ENCODE data around the gene PPIL1. TPM values are rescaled to one million over a fixed set of nuclear protein-coding genes. Genes with fewer than 3 reads are reported as not detected.
A peak's percentile ranks its signal among the peaks of the same experiment; 100 is the strongest.

Gene PPIL1
- polyA plus RNA-seq, 1 donor from 2014 or later = 14.7 TPM

DNA sequence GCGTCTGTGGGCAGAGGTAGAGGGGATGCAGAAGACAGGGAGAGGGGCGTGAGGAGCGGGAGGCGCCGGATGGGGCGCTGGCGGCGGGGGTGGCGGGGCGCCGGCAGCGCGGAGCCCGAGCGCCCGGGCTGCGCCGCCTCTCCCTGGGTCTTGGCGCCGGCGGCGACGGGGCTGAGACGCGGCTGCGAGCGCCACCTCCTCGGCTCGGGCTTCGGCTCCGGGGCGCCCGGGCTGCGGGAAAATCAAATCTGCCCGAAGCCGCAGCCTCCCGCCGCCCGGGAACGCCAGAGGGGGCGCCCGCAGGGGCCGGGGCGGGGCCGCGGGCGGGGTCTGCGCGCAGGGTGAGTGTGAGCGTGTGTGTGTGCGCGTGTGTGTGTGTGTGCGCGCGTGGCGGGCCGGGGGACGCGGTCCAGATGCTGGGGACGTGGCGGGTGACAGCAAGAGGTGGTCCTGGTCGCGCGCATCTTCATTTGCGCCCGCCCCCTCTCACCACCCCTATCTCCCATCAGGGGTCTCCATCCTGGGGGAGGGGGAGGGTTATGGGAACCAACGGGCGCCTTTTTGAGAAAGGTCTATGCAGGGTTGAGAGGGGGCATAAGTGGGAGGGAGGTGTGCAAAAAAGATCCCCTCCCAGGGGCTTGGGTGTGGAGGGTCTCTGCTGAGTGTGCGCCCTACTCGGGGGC lies 34.7 kb downstream of the PPIL1 start:
- H3K4me3 Mint-ChIP-seq = peak overlapping the region in 3 of 4 donors; percentile 9 to 81 (median 60)
- H3K9me3 Mint-ChIP-seq = no peaks in the 10 kb centered on the region
- H3K4me1 Mint-ChIP-seq = peaks cover 0 to 6% (median 4%) of the 10 kb centered on the region in 3 donors
- H3K36me3 Mint-ChIP-seq = no peaks in the 10 kb centered on the region
- H3K27me3 Mint-ChIP-seq = peaks cover 34% of the 10 kb centered on the region
- no peak overlapping the region for H3K27ac Mint-ChIP-seq

DNA sequence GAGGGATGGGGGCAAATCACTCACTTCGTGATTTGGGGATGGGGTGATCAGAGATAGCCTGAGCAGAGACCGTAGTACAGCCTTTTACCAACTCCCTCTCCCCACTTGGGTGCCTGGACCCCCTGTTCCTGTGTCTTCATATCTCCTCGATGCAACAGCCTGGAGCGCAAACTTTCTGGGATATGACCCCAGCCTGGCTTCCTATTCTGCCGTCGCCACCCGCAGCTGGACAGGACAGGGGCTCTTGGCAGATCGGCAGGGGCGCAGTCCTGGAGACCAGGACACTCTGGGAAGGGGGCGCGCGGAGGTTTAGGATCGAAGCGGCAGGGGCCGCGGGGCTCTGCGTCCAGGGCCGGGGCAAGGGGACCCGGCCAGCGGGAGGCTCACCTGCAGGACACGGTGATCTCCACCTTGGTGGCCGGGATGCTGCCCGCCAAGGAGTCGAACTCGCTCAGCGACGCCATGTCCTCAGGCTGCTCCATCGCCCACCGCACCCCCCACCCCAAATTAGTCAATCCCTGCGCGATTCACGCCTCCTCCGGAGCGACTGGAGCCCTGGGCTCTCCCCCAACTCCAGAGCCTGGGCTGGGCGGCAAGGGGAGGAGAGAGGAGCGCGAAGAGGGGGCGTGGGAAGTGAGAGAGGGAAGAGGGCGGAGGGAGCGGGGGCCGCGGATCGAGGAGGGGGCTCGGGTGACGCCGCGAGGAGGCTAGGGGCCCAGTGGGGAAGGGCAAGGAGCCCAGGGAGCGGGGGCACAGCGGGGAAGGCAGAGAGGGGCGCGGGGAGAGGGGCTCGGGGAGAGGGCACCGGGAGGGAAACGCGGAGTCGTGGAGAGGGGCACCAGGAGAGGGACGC lies 35.5 kb downstream of the PPIL1 start, which contains the start of gene CPNE5:
Gene CPNE5 (minus strand): TSS at position 549 of the 853 bp plus-strand sequence. CDS start 67 bp downstream, at position 482.
- no peaks in the 10 kb centered on the region for H3K9me3 Mint-ChIP-seq
- peak within 1 kb of the TSS in 3 of 4 donors; percentile 72 to 83 (median 81) for H3K4me3 Mint-ChIP-seq
- H3K27me3 Mint-ChIP-seq = peaks cover 32% of the 10 kb centered on the region
- peaks cover 0 to 6% (median 4%) of the 10 kb centered on the region in 3 donors for H3K4me1 Mint-ChIP-seq
- no peak within 1 kb of the TSS for H3K27ac Mint-ChIP-seq
- no peaks in the 10 kb centered on the region for H3K36me3 Mint-ChIP-seq

DNA sequence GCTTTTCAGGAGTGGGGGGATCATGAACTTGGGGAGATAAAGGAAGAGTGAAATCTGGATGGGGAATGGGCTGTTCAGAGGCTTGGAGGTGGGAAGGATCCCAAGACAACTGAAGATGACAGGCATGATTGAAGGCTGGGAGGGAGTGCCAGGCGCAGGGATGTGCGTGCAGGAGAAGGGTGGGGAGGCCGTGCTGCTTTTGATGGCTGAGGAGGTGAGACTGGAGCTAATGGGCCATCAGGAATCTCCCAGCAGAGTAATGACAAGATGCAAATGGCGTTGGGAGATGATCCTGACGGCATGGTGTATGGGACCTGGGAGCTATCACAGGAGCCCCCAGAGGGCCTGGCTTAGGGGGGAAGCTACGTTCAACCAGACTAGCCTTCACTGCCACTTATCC lies 36.9 kb downstream of the PPIL1 start:
- H3K27me3 Mint-ChIP-seq = peaks cover 32% of the 10 kb centered on the region
- H3K27ac Mint-ChIP-seq = peak overlapping the region; percentile 11 to 71 (median 29)
- H3K9me3 Mint-ChIP-seq = no peaks in the 10 kb centered on the region
- H3K36me3 Mint-ChIP-seq = no peaks in the 10 kb centered on the region
- peak overlapping the region in 1 of 4 donors; percentile 60 for H3K4me3 Mint-ChIP-seq
- peaks cover 0 to 6% (median 5%) of the 10 kb centered on the region in 3 donors for H3K4me1 Mint-ChIP-seq

DNA sequence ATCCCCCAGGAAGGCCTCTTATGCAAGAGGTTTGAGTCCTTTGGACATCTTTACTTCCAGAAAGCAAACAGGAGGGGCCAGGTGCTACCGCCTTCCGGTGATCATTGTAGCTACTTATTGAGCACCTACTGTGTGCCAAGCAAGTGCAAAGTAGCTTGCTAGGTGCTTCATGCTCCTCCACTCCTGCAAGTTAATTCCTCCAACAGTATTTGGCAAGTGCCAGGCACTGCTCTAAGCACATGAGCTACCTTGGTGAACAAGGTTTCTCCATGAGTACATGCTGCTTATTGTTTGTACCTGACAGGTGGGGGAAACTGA lies 37.6 kb downstream of the PPIL1 start:
- Mint-ChIP-seq H3K4me1 (peaks cover 0 to 6% (median 5%) of the 10 kb centered on the region in 3 donors), H3K9me3 (peaks cover 0 to 2% (median 0%) of the 10 kb centered on the region in 3 donors), H3K36me3 (no peaks in the 10 kb centered on the region), H3K27ac (no peak overlapping the region), H3K4me3 (no peak overlapping the region), H3K27me3 (peaks cover 32% of the 10 kb centered on the region)

DNA sequence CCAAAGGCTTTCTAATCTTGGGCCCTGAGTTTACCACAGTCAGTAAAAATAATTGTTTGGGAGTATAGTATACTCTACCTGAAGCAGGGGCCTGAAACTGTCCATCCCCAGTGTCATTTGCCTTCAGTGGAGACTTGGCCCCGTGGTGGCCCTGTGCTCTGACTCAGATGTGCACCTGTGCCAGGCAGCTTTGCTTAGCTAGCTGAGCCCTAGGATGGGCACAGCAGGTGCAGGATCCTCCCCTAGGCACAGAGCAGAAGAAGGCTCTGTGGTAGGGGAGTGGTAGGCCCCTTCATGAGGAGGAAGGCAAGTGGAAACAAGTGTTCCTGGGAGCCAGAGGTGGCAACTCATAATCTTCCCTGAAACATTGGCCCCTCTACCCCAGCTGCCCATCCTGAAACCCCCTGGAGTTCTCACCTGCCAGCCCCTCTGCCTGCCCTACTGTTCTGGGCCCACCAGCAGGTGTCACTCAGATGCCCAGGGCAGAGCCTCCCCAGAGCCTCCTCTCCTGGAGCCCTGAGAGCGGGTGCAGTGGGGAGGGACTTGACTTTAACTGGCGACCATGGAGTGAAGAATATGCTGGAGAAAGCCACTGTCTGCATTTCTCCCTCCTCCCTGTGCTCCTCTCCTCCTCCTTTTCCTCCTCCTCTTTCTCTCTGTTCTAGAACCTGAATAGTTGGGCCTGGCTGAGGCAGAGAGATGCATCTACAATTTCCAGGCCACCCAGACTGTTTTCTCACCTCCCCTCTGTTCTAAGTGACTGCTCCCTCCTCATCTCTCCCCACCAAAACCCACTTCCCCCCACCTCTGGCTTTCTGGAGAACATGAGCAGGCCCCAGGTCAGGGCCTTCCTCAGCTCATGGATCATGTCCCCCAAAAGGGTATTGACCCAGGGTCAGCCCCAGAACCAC lies 38.2 kb downstream of the PPIL1 start:
- peaks cover 32% of the 10 kb centered on the region for H3K27me3 Mint-ChIP-seq
- no peak overlapping the region for H3K4me3 Mint-ChIP-seq

DNA sequence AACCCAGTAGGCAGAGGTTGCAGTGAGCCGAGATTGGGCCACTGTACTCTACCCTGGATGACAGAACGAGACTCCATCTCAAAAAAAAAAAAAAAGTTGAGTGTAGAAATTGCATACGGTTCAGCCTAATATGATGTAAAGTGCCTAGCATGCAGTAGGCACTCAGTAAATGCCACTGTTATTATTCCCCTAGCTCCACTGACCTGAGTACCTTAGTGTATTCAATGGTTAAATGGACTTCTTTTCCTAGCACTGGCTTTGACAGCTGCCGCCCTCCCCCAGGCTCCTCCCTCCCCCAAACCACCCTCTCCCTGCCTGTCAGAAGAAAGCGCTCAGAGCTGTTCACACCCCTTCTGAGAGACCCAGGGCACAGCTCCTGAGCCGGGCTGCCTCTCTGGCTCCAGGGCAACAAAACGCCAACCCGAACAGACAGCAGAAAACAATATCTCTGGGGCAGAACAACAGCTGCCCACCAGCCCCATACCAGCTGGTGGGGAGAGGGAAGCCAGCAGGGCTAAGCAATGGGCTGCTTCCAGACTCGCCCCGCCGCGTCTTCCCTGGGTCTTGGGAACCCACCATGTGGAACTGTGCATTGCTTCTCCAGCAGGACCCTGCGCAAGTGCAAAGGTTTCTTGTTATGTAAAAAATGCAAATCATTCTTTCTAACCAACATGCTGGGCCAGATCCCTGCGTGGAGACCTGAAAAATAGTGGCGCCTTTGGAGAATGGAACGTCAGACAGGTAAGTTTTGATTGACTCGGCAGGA lies 39.8 kb downstream of the PPIL1 start:
- Mint-ChIP-seq H3K27ac (no peak overlapping the region), H3K4me3 (no peak overlapping the region), H3K9me3 (peaks cover 0 to 2% (median 0%) of the 10 kb centered on the region in 3 donors), H3K27me3 (peaks cover 21% of the 10 kb centered on the region), H3K4me1 (peaks cover 0 to 1% (median 1%) of the 10 kb centered on the region in 3 donors), H3K36me3 (no peaks in the 10 kb centered on the region)

More for the DNA sequence above, 38.2 kb downstream of the PPIL1 start:
- H3K9me3 Mint-ChIP-seq = peaks cover 0 to 2% (median 0%) of the 10 kb centered on the region in 3 donors
- no peak overlapping the region for H3K27ac Mint-ChIP-seq
- H3K36me3 Mint-ChIP-seq = no peaks in the 10 kb centered on the region
- H3K4me1 Mint-ChIP-seq = peaks cover 0 to 6% (median 5%) of the 10 kb centered on the region in 3 donors

DNA sequence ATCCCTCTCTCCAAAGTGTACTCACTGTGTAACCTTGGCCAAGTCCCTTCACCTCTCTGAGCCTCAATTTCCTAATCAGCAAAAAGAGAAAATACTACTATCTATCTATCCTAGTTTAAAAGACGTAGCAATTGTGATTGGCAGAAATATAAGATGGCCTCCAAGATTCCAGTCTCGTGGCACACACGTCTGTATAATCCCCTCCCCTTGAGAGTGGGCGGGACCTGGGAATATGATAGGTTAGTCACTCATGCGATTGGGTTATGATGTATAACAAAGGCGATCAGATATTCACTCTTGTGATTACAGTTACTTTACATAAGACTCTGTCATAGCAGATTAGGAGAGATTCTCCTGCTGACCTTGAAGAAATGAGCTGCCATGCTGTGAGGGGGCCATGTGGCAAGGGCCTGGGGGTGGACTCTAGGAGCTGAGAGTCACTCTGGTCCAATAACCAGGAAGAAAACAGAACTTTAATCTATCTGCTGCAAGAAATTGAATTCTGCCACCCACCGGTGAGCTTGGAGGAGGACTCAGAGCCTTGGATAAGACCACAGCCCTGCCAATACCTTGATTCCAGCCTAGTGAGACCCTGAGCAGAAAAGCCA lies 41.3 kb downstream of the PPIL1 start:
- Mint-ChIP-seq H3K27me3 (peaks cover 13% of the 10 kb centered on the region), H3K4me1 (peaks cover 0 to 1% (median 1%) of the 10 kb centered on the region in 3 donors), H3K27ac (no peak overlapping the region)

DNA sequence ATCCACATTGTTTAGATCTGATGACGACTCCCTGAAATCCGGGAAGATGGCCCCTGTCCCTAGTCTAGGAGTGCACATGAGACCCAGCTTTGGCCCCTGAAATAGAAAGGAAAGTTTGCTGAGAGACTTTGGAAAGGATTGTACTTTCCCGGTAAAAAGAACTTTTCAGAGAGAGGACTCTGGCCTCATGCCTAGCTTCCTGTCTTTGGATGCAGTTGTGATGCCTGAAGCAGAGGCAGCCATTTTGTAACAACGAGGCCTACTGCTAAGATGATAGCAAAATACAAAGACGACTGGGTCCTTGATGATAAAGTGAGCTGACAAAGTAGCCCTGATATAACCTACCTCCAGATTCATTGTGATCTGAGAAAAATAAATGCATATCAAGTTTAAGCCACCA lies 42.3 kb downstream of the PPIL1 start:
- peaks cover 0 to 1% (median 1%) of the 10 kb centered on the region in 3 donors for H3K4me1 Mint-ChIP-seq
- no peaks in the 10 kb centered on the region for H3K36me3 Mint-ChIP-seq
- no peak overlapping the region for H3K4me3 Mint-ChIP-seq
- peaks cover 0 to 2% (median 0%) of the 10 kb centered on the region in 3 donors for H3K9me3 Mint-ChIP-seq
- peaks cover 9% of the 10 kb centered on the region for H3K27me3 Mint-ChIP-seq
- H3K27ac Mint-ChIP-seq = no peak overlapping the region

More for the DNA sequence above, 41.3 kb downstream of the PPIL1 start:
- Mint-ChIP-seq H3K9me3 (peaks cover 0 to 2% (median 0%) of the 10 kb centered on the region in 3 donors), H3K4me3 (no peak overlapping the region), H3K36me3 (no peaks in the 10 kb centered on the region)

DNA sequence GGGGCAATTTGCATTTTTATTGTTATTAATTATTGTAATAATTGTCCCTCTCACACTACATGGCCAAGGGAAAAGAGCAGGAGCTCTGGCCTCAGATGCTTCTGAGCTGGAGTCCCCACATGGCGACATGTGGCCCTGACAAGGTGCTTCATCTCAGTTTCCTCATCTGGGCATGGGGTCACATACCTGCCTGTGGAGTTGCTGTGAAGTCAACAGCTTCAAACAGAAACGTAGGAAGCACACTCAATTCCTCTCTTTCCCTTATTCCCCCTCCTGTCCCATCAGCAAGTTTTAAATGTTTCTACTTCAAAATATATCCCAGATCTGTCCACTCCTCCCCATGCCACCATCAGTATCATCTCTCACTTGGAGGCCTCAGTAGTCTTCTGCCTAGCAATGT lies 44.0 kb downstream of the PPIL1 start:
- Mint-ChIP-seq H3K27ac (no peak overlapping the region), H3K27me3 (peaks cover 18% of the 10 kb centered on the region), H3K9me3 (peaks cover 0 to 2% (median 0%) of the 10 kb centered on the region in 3 donors), H3K4me3 (no peak overlapping the region), H3K4me1 (peaks cover 0 to 4% (median 1%) of the 10 kb centered on the region in 3 donors), H3K36me3 (no peaks in the 10 kb centered on the region)

DNA sequence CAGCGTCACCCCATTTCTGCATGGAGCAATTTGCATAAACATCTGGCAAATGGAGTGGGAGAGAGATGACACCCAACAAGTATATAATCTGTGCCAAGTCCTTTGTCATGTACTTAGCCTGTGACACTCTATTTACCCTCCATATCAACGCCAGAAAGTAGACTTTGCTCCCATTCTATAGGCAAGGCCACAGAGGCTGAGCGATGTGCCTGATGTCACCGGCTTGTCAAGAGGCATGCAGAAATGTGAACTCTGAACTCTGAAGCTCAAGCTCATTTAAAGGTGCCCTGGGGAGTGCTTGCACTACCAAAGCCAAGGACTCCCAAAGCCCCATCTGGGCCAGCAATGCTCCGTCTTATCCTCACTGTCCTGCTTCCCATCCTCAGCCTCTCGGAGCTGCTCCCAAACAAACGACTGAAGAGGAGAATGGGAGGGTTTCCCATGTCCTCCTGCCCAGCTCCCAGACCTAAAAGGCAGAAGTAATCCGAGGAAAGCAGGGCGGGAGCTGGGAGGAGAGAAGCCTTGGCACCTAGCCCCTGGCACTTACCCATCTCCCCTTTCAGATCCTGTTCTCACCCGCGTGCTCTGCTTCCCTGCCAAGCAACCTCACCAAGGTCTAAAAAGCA lies 44.6 kb downstream of the PPIL1 start:
- Mint-ChIP-seq H3K4me1 (peaks cover 0 to 3% (median 1%) of the 10 kb centered on the region in 3 donors), H3K4me3 (no peak overlapping the region), H3K27ac (no peak overlapping the region), H3K36me3 (no peaks in the 10 kb centered on the region), H3K9me3 (peaks cover 0 to 2% (median 2%) of the 10 kb centered on the region in 3 donors), H3K27me3 (peaks cover 22% of the 10 kb centered on the region)

DNA sequence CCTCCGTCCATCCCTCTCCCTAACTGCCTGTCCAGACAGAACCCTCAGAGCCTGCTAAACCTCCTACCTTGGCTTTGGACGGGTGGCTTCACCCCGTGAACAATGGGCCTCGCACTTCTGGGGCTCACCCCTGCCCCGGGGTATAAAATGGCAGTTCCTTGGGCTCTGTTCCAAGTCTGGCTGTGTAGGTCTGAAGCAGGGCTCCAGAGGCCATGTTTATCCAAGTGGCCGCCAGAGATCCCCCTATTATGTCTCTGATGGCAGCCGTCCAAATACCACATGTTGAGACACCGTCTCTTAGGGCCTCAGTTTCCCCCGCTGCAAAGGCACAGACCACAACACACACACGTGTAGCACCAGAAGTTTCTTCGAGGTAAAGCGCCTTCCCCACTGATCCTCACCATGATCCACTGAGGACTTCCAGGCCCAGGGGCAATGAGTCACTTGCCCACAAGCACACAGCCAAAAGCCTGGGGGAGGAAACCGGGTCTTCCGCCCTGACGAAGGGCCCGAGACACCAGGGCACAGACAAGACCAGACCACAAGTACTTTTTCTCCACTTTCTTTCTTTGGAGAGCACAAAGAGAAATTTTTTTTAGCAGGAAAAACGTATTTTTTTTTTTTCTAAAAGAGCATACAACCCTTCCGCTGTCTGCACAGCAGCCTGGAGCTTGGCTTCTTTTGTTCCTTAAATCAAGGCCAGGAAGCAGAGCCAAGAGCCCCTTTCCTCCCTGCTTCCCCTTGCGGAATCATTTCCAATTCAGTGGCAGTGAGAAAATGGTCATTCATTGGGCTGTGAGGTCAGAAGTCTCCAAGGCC lies 47.1 kb downstream of the PPIL1 start:
- Mint-ChIP-seq H3K27ac (peak overlapping the region in 1 of 3 donors; percentile 74), H3K4me1 (peaks cover 0 to 3% (median 0%) of the 10 kb centered on the region in 3 donors), H3K4me3 (no peak overlapping the region), H3K36me3 (no peaks in the 10 kb centered on the region), H3K9me3 (peaks cover 0 to 2% (median under 1%) of the 10 kb centered on the region in 3 donors), H3K27me3 (peaks cover 22% of the 10 kb centered on the region)

DNA sequence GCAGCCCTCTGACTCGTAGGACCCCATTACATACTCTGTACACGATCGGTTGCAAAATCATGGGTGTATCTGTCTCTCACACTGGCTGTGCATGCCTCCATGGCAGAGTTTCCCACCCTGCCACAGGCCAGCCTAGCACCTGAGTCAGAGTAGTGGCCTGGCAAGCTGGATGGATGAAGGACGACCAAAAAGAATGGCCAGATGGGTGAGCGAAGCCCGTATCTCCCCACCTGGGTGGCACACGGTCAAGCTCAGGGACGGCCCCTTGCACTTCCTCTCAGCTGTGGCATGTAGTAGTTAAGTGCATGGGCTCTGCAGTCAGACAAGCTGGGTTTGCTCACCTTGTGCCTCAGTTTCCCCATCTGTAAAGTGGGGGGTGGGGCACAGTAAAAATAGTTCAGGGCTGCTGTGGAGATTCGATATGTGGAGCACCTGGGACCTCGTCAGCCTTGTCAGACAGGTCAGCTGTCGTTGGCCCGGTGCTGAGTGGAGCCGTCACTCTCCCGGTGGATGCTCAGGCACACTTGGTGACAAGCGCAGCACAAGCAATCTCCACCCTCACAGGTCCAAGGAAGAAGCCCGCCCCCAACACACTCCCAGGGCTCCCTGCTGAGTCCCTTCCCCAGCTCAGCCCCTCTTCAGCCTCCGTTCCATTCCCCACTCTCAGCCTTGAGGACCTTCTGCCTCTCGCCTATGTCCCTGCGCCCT lies 47.9 kb downstream of the PPIL1 start:
- no peaks in the 10 kb centered on the region for H3K36me3 Mint-ChIP-seq
- peaks cover 0 to 2% (median 0%) of the 10 kb centered on the region in 3 donors for H3K9me3 Mint-ChIP-seq
- peak overlapping the region in 1 of 3 donors; percentile 74 for H3K27ac Mint-ChIP-seq
- H3K27me3 Mint-ChIP-seq = peaks cover 26% of the 10 kb centered on the region
- peaks cover 0 to 3% (median 0%) of the 10 kb centered on the region in 3 donors for H3K4me1 Mint-ChIP-seq
- no peak overlapping the region for H3K4me3 Mint-ChIP-seq

All from IgD-negative memory B cell (primary cell).